ENCODE data around the gene SULT6B1.
"Not testable (repeated sequence)": the region's sequence is repeated elsewhere in the genome, so short reads cannot be mapped to it uniquely, and the experiment has no call there.

The SULT6B1 gene

GRCh38 chr2:37188570-37188969, at the start of gene SULT6B1:
Gene SULT6B1 (minus strand): TSS chr2:37188670. CDS start chr2:37188640, 30 bp downstream.
- Histone ChIP-seq H2AFZ (ENCODE audit: low read length, unreplicated experiment) (no peak within 1 kb of the TSS), H3K36me3 (ENCODE audit: insufficient read depth, low read length) (no peaks in the 10 kb centered on the region), H3K27ac (ENCODE audit: low read depth, low read length) (no peak within 1 kb of the TSS), H3K4me3 (ENCODE audit: low read depth, low read length) (no peak within 1 kb of the TSS), H3K4me1 (ENCODE audit: control insufficient read depth, insufficient read depth, low read length, unreplicated experiment) (peaks cover 13% of the 10 kb centered on the region), H3K79me2 (ENCODE audit: control insufficient read depth, insufficient read depth, low read length, unreplicated experiment) (no peaks in the 10 kb centered on the region), H3K27me3 (ENCODE audit: insufficient read depth, low read length) (no peaks in the 10 kb centered on the region)

- no peaks in the 10 kb centered on the region for H3K27me3 ChIP-seq (ENCODE audit: insufficient read depth, low read length)
- H2AFZ ChIP-seq (ENCODE audit: low read length, unreplicated experiment) = peak overlapping the region; percentile 75
- H3K79me2 ChIP-seq (ENCODE audit: control insufficient read depth, insufficient read depth, low read length, unreplicated experiment) = peaks cover 75% of the 10 kb centered on the region
- peaks cover 14% of the 10 kb centered on the region; the same call in 1 of the 2 replicates for H3K36me3 ChIP-seq (ENCODE audit: insufficient read depth, low read length)
- peak overlapping the region; percentile 79 for H3K27ac ChIP-seq (ENCODE audit: low read depth, low read length)
- H3K4me3 ChIP-seq (ENCODE audit: low read depth, low read length) = peak overlapping the region; percentile 99
- H3K4me1 ChIP-seq (ENCODE audit: control insufficient read depth, insufficient read depth, low read length, unreplicated experiment) = peaks cover 23% of the 10 kb centered on the region
These were observed 43.9 kb upstream of the SULT6B1 start for GRCh38 chr2:37232131-37232933.

GRCh38 chr2:37231241-37232130, 43.0 kb upstream of the SULT6B1 start, which contains the start of the genes CEBPZ and NDUFAF7:
Gene CEBPZ (minus strand): TSS chr2:37231596. CDS start chr2:37231567, 29 bp downstream.
Gene NDUFAF7 (plus strand): TSS chr2:37231658. CDS start chr2:37231706, 48 bp downstream.
- H2AFZ ChIP-seq (ENCODE audit: low read length, unreplicated experiment) = peak within 1 kb of the TSS; percentile 94
- peak within 1 kb of the TSS; percentile 79 for H3K27ac ChIP-seq (ENCODE audit: low read depth, low read length)
- no peaks in the 10 kb centered on the region for H3K27me3 ChIP-seq (ENCODE audit: insufficient read depth, low read length)
- peaks cover 23% of the 10 kb centered on the region for H3K4me1 ChIP-seq (ENCODE audit: control insufficient read depth, insufficient read depth, low read length, unreplicated experiment)
- H3K4me3 ChIP-seq (ENCODE audit: low read depth, low read length) = peak within 1 kb of the TSS; percentile 99
- peaks cover 16% of the 10 kb centered on the region; the same call in 1 of the 2 replicates for H3K36me3 ChIP-seq (ENCODE audit: insufficient read depth, low read length)
- peaks cover 83% of the 10 kb centered on the region for H3K79me2 ChIP-seq (ENCODE audit: control insufficient read depth, insufficient read depth, low read length, unreplicated experiment)

GRCh38 chr2:37230581-37230980, 42.1 kb upstream of the SULT6B1 start:
- H3K27ac ChIP-seq (ENCODE audit: low read depth, low read length) = peak overlapping the region; percentile 79
- no peaks in the 10 kb centered on the region for H3K27me3 ChIP-seq (ENCODE audit: insufficient read depth, low read length)
- H3K36me3 ChIP-seq (ENCODE audit: insufficient read depth, low read length) = peaks cover 16% of the 10 kb centered on the region; the same call in 1 of the 2 replicates
- H3K4me3 ChIP-seq (ENCODE audit: low read depth, low read length) = peak overlapping the region; percentile 99
- H3K79me2 ChIP-seq (ENCODE audit: control insufficient read depth, insufficient read depth, low read length, unreplicated experiment) = peaks cover 88% of the 10 kb centered on the region
- peak overlapping the region; percentile 94 for H2AFZ ChIP-seq (ENCODE audit: low read length, unreplicated experiment)
- H3K4me1 ChIP-seq (ENCODE audit: control insufficient read depth, insufficient read depth, low read length, unreplicated experiment) = peaks cover 23% of the 10 kb centered on the region

- peaks cover 88% of the 10 kb centered on the region for H3K79me2 ChIP-seq (ENCODE audit: control insufficient read depth, insufficient read depth, low read length, unreplicated experiment)
- H2AFZ ChIP-seq (ENCODE audit: low read length, unreplicated experiment) = no peak overlapping the region
- no peak overlapping the region; the same call in 1 of the 2 replicates for H3K4me3 ChIP-seq (ENCODE audit: low read depth, low read length)
- no peaks in the 10 kb centered on the region for H3K27me3 ChIP-seq (ENCODE audit: insufficient read depth, low read length)
- H3K4me1 ChIP-seq (ENCODE audit: control insufficient read depth, insufficient read depth, low read length, unreplicated experiment) = peaks cover 23% of the 10 kb centered on the region
- H3K36me3 ChIP-seq (ENCODE audit: insufficient read depth, low read length) = peaks cover 20% of the 10 kb centered on the region; the same call in 1 of the 2 replicates
- no peak overlapping the region for H3K27ac ChIP-seq (ENCODE audit: low read depth, low read length)
These were observed 40.3 kb upstream of the SULT6B1 start for GRCh38 chr2:37228788-37229187.

GRCh38 chr2:37226863-37227262, 38.4 kb upstream of the SULT6B1 start:
- H3K27ac ChIP-seq (ENCODE audit: low read depth, low read length) = no peak overlapping the region
- H2AFZ ChIP-seq (ENCODE audit: low read length, unreplicated experiment) = no peak overlapping the region
- H3K79me2 ChIP-seq (ENCODE audit: control insufficient read depth, insufficient read depth, low read length, unreplicated experiment) = peaks cover 72% of the 10 kb centered on the region
- H3K36me3 ChIP-seq (ENCODE audit: insufficient read depth, low read length) = peaks cover 35% of the 10 kb centered on the region; the same call in 1 of the 2 replicates
- peaks cover 15% of the 10 kb centered on the region for H3K4me1 ChIP-seq (ENCODE audit: control insufficient read depth, insufficient read depth, low read length, unreplicated experiment)
- no peaks in the 10 kb centered on the region for H3K27me3 ChIP-seq (ENCODE audit: insufficient read depth, low read length)
- no peak overlapping the region for H3K4me3 ChIP-seq (ENCODE audit: low read depth, low read length)

GRCh38 chr2:37225129-37225528, 36.7 kb upstream of the SULT6B1 start:
- not testable (repeated sequence) for H3K27ac ChIP-seq (ENCODE audit: low read depth, low read length); H3K27me3 ChIP-seq (ENCODE audit: insufficient read depth, low read length); H2AFZ ChIP-seq (ENCODE audit: low read length, unreplicated experiment); H3K4me3 ChIP-seq (ENCODE audit: low read depth, low read length)
- Histone ChIP-seq H3K79me2 (ENCODE audit: control insufficient read depth, insufficient read depth, low read length, unreplicated experiment) (peaks cover 56% of the 10 kb centered on the region), H3K36me3 (ENCODE audit: insufficient read depth, low read length) (peaks cover 48% of the 10 kb centered on the region), H3K4me1 (ENCODE audit: control insufficient read depth, insufficient read depth, low read length, unreplicated experiment) (peaks cover 13% of the 10 kb centered on the region)

- H3K4me1 ChIP-seq (ENCODE audit: control insufficient read depth, insufficient read depth, low read length, unreplicated experiment) = peaks cover 3% of the 10 kb centered on the region
- peaks cover 49% of the 10 kb centered on the region for H3K79me2 ChIP-seq (ENCODE audit: control insufficient read depth, insufficient read depth, low read length, unreplicated experiment)
- no peaks in the 10 kb centered on the region for H3K27me3 ChIP-seq (ENCODE audit: insufficient read depth, low read length)
- no peak overlapping the region for H3K4me3 ChIP-seq (ENCODE audit: low read depth, low read length)
- H3K27ac ChIP-seq (ENCODE audit: low read depth, low read length) = no peak overlapping the region
- H3K36me3 ChIP-seq (ENCODE audit: insufficient read depth, low read length) = peaks cover 53% of the 10 kb centered on the region
- H2AFZ ChIP-seq (ENCODE audit: low read length, unreplicated experiment) = no peak overlapping the region
These were observed 35.6 kb upstream of the SULT6B1 start for GRCh38 chr2:37224063-37224462.

GRCh38 chr2:37223131-37223530, 34.7 kb upstream of the SULT6B1 start:
- Histone ChIP-seq H3K4me1 (ENCODE audit: control insufficient read depth, insufficient read depth, low read length, unreplicated experiment) (no peaks in the 10 kb centered on the region), H3K4me3 (ENCODE audit: low read depth, low read length) (no peak overlapping the region), H2AFZ (ENCODE audit: low read length, unreplicated experiment) (no peak overlapping the region), H3K27me3 (ENCODE audit: insufficient read depth, low read length) (no peaks in the 10 kb centered on the region), H3K27ac (ENCODE audit: low read depth, low read length) (no peak overlapping the region), H3K36me3 (ENCODE audit: insufficient read depth, low read length) (peaks cover 51% of the 10 kb centered on the region), H3K79me2 (ENCODE audit: control insufficient read depth, insufficient read depth, low read length, unreplicated experiment) (peaks cover 41% of the 10 kb centered on the region)

GRCh38 chr2:37219046-37219445, 30.6 kb upstream of the SULT6B1 start:
- no peaks in the 10 kb centered on the region for H3K27me3 ChIP-seq (ENCODE audit: insufficient read depth, low read length)
- H2AFZ ChIP-seq (ENCODE audit: low read length, unreplicated experiment) = no peak overlapping the region
- no peak overlapping the region for H3K4me3 ChIP-seq (ENCODE audit: low read depth, low read length)
- peaks cover 9% of the 10 kb centered on the region for H3K79me2 ChIP-seq (ENCODE audit: control insufficient read depth, insufficient read depth, low read length, unreplicated experiment)
- no peak overlapping the region for H3K27ac ChIP-seq (ENCODE audit: low read depth, low read length)
- peaks cover 45% of the 10 kb centered on the region for H3K36me3 ChIP-seq (ENCODE audit: insufficient read depth, low read length)
- peaks cover 6% of the 10 kb centered on the region for H3K4me1 ChIP-seq (ENCODE audit: control insufficient read depth, insufficient read depth, low read length, unreplicated experiment)
